ENCODE measurements around the gene SPATA16.

DNA sequence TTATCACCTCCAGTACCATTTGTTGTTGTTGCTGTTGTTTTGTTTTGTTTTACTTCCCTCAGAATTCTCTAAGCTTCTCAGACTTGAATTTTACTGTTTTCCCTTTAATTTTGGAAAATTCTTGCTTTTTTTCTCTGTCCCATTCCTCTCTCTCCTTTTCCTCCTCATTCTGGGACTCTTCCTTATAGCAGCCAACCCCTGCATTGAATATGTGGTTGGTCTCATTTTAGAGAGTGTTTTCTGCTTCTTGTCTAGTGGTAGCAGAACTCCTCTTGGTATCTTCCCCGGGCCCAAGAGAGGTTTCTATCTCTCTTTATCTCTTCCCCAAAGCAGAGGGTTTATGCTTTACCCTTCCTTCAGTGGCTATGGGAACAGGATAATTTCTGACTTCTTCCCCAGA is 113.6 kb downstream of the SPATA16 start:
- TF ChIP-seq CREB1 (CRISPR knock-in tag; IDR thresholded peaks at IDR 0.05; ENCODE audit: low read depth) (no peak), EZH2phosphoT487 (IDR thresholded peaks at IDR 0.05; ENCODE audit: unreplicated experiment) (no peak), JUNB (IDR thresholded peaks at IDR 0.05; ENCODE audit: unreplicated experiment) (no peak), POLR2AphosphoS5 (IDR thresholded peaks at IDR 0.05; ENCODE audit: low read depth) (no peak), EZH2 (IDR thresholded peaks at IDR 0.05; ENCODE audit: low read depth, unreplicated experiment) (no peak), REST (IDR thresholded peaks at IDR 0.05; ENCODE audit: unreplicated experiment) (no peak), ETS1 (IDR thresholded peaks at IDR 0.05) (no peak), STAT1 (IDR thresholded peaks at IDR 0.05; ENCODE audit: unreplicated experiment) (no peak), ZNF331 (CRISPR knock-in tag; IDR thresholded peaks at IDR 0.05; ENCODE audit: low read depth) (no peak), ZNF114 (CRISPR knock-in tag; IDR thresholded peaks at IDR 0.05) (no peak), NANOG (IDR thresholded peaks at IDR 0.05; ENCODE audit: borderline replicate concordance) (no peak)
- TF ChIP-seq, protein P1, sequence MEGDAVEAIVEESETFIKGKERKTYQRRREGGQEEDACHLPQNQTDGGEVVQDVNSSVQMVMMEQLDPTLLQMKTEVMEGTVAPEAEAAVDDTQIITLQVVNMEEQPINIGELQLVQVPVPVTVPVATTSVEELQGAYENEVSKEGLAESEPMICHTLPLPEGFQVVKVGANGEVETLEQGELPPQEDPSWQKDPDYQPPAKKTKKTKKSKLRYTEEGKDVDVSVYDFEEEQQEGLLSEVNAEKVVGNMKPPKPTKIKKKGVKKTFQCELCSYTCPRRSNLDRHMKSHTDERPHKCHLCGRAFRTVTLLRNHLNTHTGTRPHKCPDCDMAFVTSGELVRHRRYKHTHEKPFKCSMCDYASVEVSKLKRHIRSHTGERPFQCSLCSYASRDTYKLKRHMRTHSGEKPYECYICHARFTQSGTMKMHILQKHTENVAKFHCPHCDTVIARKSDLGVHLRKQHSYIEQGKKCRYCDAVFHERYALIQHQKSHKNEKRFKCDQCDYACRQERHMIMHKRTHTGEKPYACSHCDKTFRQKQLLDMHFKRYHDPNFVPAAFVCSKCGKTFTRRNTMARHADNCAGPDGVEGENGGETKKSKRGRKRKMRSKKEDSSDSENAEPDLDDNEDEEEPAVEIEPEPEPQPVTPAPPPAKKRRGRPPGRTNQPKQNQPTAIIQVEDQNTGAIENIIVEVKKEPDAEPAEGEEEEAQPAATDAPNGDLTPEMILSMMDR (conservative IDR thresholded peaks at IDR 0.05; ENCODE audit: low read depth in 2 of 2), result no peak
- TF ChIP-seq, protein P2, sequence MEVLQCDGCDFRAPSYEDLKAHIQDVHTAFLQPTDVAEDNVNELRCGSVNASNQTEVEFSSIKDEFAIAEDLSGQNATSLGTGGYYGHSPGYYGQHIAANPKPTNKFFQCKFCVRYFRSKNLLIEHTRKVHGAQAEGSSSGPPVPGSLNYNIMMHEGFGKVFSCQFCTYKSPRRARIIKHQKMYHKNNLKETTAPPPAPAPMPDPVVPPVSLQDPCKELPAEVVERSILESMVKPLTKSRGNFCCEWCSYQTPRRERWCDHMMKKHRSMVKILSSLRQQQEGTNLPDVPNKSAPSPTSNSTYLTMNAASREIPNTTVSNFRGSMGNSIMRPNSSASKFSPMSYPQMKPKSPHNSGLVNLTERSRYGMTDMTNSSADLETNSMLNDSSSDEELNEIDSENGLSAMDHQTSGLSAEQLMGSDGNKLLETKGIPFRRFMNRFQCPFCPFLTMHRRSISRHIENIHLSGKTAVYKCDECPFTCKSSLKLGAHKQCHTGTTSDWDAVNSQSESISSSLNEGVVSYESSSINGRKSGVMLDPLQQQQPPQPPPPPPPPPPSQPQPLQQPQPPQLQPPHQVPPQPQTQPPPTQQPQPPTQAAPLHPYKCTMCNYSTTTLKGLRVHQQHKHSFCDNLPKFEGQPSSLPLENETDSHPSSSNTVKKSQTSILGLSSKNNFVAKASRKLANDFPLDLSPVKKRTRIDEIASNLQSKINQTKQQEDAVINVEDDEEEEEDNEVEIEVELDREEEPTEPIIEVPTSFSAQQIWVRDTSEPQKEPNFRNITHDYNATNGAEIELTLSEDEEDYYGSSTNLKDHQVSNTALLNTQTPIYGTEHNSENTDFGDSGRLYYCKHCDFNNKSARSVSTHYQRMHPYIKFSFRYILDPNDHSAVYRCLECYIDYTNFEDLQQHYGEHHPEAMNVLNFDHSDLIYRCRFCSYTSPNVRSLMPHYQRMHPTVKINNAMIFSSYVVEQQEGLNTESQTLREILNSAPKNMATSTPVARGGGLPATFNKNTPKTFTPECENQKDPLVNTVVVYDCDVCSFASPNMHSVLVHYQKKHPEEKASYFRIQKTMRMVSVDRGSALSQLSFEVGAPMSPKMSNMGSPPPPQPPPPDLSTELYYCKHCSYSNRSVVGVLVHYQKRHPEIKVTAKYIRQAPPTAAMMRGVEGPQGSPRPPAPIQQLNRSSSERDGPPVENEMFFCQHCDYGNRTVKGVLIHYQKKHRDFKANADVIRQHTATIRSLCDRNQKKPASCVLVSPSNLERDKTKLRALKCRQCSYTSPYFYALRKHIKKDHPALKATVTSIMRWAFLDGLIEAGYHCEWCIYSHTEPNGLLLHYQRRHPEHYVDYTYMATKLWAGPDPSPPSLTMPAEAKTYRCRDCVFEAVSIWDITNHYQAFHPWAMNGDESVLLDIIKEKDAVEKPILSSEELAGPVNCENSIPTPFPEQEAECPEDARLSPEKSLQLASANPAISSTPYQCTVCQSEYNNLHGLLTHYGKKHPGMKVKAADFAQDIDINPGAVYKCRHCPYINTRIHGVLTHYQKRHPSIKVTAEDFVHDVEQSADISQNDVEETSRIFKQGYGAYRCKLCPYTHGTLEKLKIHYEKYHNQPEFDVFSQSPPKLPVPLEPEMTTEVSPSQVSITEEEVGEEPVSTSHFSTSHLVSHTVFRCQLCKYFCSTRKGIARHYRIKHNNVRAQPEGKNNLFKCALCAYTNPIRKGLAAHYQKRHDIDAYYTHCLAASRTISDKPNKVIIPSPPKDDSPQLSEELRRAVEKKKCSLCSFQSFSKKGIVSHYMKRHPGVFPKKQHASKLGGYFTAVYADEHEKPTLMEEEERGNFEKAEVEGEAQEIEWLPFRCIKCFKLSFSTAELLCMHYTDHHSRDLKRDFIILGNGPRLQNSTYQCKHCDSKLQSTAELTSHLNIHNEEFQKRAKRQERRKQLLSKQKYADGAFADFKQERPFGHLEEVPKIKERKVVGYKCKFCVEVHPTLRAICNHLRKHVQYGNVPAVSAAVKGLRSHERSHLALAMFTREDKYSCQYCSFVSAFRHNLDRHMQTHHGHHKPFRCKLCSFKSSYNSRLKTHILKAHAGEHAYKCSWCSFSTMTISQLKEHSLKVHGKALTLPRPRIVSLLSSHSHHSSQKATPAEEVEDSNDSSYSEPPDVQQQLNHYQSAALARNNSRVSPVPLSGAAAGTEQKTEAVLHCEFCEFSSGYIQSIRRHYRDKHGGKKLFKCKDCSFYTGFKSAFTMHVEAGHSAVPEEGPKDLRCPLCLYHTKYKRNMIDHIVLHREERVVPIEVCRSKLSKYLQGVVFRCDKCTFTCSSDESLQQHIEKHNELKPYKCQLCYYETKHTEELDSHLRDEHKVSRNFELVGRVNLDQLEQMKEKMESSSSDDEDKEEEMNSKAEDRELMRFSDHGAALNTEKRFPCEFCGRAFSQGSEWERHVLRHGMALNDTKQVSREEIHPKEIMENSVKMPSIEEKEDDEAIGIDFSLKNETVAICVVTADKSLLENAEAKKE (CRISPR knock-in tag; IDR thresholded peaks at IDR 0.05), result no peak
